HEK293 (cell line): ENCODE data around the gene CDH8.

Experiments
- CTCF ChIA-PET: fragments of 350-600 bp; formaldehyde crosslinking; extraction: SDS; loops from one replicate; lab custom pipeline; 2021; ENCODE audit warnings: antibody characterized with exemption; lab: Yijun Ruan, JAX
- POLR2A ChIA-PET: fragments of 300-600 bp; formaldehyde crosslinking; extraction: SDS; loops from one replicate; lab custom pipeline; 2020; ENCODE audit warnings: antibody characterized with exemption, inconsistent platforms; lab: Yijun Ruan, JAX
- H3K27ac ChIP-seq: fragments of 200-500 bp; sonication (Bioruptor generic); 2 replicates; pipeline ENCODE4 v1.5.1; 2014; ENCODE audit warnings: low read depth, low read length, control low read depth, inconsistent platforms; ENCODE audit errors: extremely low read depth
- H3K36me3 ChIP-seq, 2 experiments: fragments of 200-500 bp in 1 of 2; sonication (Bioruptor generic) in 1 of 2; 1 replicate in 1 of 2; 2 replicates in 1 of 2; pipeline ENCODE4 v1.5.1; 2014 to 2017; ENCODE audit warnings: inconsistent platforms in 2 of 2, low read length in 2 of 2; ENCODE audit not compliant: control insufficient read depth in 2 of 2, insufficient read depth in 1 of 2
- H3K4me1 ChIP-seq: fragments of 200-500 bp; sonication (Bioruptor generic); 2 replicates; pipeline ENCODE4 v1.5.1; 2014; ENCODE audit warnings: mild to moderate bottlenecking, low read length, inconsistent platforms; ENCODE audit not compliant: control insufficient read depth, insufficient read depth
- H3K4me3 ChIP-seq: 2 replicates; pipeline ENCODE4 v1.5.1; 2011; ENCODE audit warnings: low read depth, mild to moderate bottlenecking, control low read depth, low read length, moderate library complexity
- H3K9me3 ChIP-seq: fragments of 200-500 bp; sonication (Bioruptor generic); 2 replicates; pipeline ENCODE4 v1.5.1; 2014; ENCODE audit warnings: low read depth, low read length, inconsistent platforms; ENCODE audit not compliant: control insufficient read depth, insufficient read depth
- GLIS2 ChIP-seq: fragments of 450-650 bp; formaldehyde crosslinking; IDR thresholded peaks from 2 replicates; pipeline ENCODE4 v1.5.1; 2016; ENCODE audit warnings: missing biosample characterization, missing genetic modification characterization
- HOXC10 ChIP-seq: sonication (generic); formaldehyde crosslinking; IDR thresholded peaks from 2 replicates; pipeline ENCODE4 v1.8.1; 2023; ENCODE audit warnings: mild to moderate bottlenecking, missing genetic modification reagents
- KLF7 ChIP-seq: fragments of 450-650 bp; formaldehyde crosslinking; IDR thresholded peaks from 2 replicates; pipeline ENCODE4 v1.5.1; 2016; ENCODE audit warnings: missing biosample characterization, missing genetic modification characterization, borderline replicate concordance
- SCRT1 ChIP-seq: fragments of 450-650 bp; formaldehyde crosslinking; IDR thresholded peaks from 2 replicates; pipeline ENCODE4 v1.5.1; 2016; ENCODE audit warnings: missing biosample characterization, missing genetic modification characterization, borderline replicate concordance
- TCF7L2 ChIP-seq: IDR thresholded peaks from 2 replicates; pipeline ENCODE4 v1.6.1; 2011; ENCODE audit warnings: low read depth, mild to moderate bottlenecking, inconsistent platforms, low read length, moderate library complexity, borderline replicate concordance
- ZBTB7A ChIP-seq: fragments of 450-650 bp; formaldehyde crosslinking; IDR thresholded peaks from 2 replicates; pipeline ENCODE4 v1.5.1; 2016; ENCODE audit warnings: low read depth, missing biosample characterization, missing genetic modification characterization
- ZFP3 ChIP-seq: fragments of 450-650 bp; formaldehyde crosslinking; IDR thresholded peaks from 2 replicates; pipeline ENCODE4 v1.5.1; 2016; ENCODE audit warnings: low read depth, missing biosample characterization, missing genetic modification characterization
- ZNF211 ChIP-seq: fragments of 450-650 bp; formaldehyde crosslinking; IDR thresholded peaks from 2 replicates; pipeline ENCODE4 v1.5.1; 2016; ENCODE audit warnings: low read depth, missing biosample characterization, missing genetic modification characterization
- ZNF335 ChIP-seq: fragments of 450-650 bp; formaldehyde crosslinking; conservative IDR thresholded peaks from 2 replicates; pipeline ENCODE4 v1.5.1; 2016; ENCODE audit warnings: missing biosample characterization, missing genetic modification characterization
- ZNF585B ChIP-seq: fragments of 450-650 bp; formaldehyde crosslinking; IDR thresholded peaks from 2 replicates; pipeline ENCODE4 v1.5.1; 2016; ENCODE audit warnings: missing biosample characterization, missing genetic modification characterization
- ZNF600 ChIP-seq: fragments of 450-650 bp; formaldehyde crosslinking; IDR thresholded peaks from 2 replicates; pipeline ENCODE4 v1.5.1; 2016; ENCODE audit warnings: missing biosample characterization, missing genetic modification characterization
- ZNF664 ChIP-seq: fragments of 450-650 bp; formaldehyde crosslinking; IDR thresholded peaks from 2 replicates; pipeline ENCODE4 v1.5.1; 2016; ENCODE audit warnings: missing biosample characterization, missing genetic modification characterization
- ZNF747 ChIP-seq: fragments of 450-650 bp; formaldehyde crosslinking; IDR thresholded peaks from 2 replicates; pipeline ENCODE4 v1.5.1; 2016; ENCODE audit warnings: missing biosample characterization, missing genetic modification characterization
- ZNF792 ChIP-seq: fragments of 450-650 bp; formaldehyde crosslinking; IDR thresholded peaks from 2 replicates; pipeline ENCODE4 v1.5.1; 2016; ENCODE audit warnings: missing biosample characterization, missing genetic modification characterization
- TF ChIP-seq, protein P1 (sequence below): fragments of 450-650 bp; formaldehyde crosslinking; IDR thresholded peaks from 2 replicates; pipeline ENCODE4 v1.5.1; 2017; ENCODE audit warnings: missing biosample characterization, missing genetic modification characterization
- TF ChIP-seq, protein P2 (sequence below): fragments of 450-650 bp; formaldehyde crosslinking; IDR thresholded peaks from 2 replicates; pipeline ENCODE4; 2016; ENCODE audit warnings: missing biosample characterization, missing genetic modification characterization
- TF ChIP-seq, protein P3 (sequence below): fragments of 450-650 bp; formaldehyde crosslinking; IDR thresholded peaks from 2 replicates; pipeline ENCODE4 v1.5.1; 2016; ENCODE audit warnings: missing biosample characterization, missing genetic modification characterization
- TF ChIP-seq, protein P4 (sequence below): fragments of 450-650 bp; formaldehyde crosslinking; IDR thresholded peaks from 2 replicates; pipeline ENCODE4 v1.5.1; 2016; ENCODE audit warnings: missing biosample characterization, missing genetic modification characterization
- TF ChIP-seq, protein P5 (sequence below): sonication (generic); formaldehyde crosslinking; IDR thresholded peaks from 2 replicates; pipeline ENCODE4 v1.8.1; 2022; ENCODE audit warnings: mild to moderate bottlenecking, moderate library complexity, missing genetic modification reagents
- TF ChIP-seq, protein P6 (sequence below): fragments of 450-650 bp; formaldehyde crosslinking; IDR thresholded peaks from 2 replicates; pipeline ENCODE4 v1.5.1; 2017; ENCODE audit warnings: missing biosample characterization, missing genetic modification characterization

Gene CDH8

DNA sequence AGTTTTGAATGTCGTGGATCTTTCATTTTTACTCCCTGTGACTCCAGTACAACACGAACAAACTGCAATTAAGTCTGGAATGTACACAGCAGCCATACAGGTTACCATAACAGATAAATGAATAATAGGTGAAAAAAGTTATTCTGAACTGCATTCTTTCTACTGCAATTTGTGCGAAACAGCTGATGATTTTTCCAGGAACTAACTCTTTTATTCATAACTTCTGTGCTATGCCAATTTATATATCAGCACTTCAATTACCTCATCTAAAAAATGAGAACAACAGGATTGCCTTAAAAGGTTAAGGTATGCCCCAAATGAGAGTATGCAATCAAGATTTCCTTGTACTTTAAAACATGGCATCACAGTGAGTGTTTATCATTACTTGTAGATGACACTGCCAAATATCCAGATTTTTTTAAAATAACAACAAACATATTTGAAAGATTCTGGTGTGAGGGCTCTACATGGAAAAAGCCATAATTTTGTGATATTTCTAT is 238.9 kb downstream of the CDH8 start:
- TF ChIP-seq ZNF747 (tag by site-specific recombination) (no peak), GLIS2 (tag by site-specific recombination) (no peak)
- TF ChIP-seq, protein P1, sequence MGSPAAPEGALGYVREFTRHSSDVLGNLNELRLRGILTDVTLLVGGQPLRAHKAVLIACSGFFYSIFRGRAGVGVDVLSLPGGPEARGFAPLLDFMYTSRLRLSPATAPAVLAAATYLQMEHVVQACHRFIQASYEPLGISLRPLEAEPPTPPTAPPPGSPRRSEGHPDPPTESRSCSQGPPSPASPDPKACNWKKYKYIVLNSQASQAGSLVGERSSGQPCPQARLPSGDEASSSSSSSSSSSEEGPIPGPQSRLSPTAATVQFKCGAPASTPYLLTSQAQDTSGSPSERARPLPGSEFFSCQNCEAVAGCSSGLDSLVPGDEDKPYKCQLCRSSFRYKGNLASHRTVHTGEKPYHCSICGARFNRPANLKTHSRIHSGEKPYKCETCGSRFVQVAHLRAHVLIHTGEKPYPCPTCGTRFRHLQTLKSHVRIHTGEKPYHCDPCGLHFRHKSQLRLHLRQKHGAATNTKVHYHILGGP (tag by site-specific recombination) = no peak
- TF ChIP-seq, protein P2, sequence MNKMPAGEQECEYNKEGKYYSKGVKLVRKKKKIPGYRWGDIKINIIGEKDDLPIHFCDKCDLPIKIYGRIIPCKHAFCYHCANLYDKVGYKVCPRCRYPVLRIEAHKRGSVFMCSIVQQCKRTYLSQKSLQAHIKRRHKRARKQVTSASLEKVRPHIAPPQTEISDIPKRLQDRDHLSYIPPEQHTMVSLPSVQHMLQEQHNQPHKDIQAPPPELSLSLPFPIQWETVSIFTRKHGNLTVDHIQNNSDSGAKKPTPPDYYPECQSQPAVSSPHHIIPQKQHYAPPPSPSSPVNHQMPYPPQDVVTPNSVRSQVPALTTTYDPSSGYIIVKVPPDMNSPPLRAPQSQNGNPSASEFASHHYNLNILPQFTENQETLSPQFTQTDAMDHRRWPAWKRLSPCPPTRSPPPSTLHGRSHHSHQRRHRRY (tag by site-specific recombination) = no peak
- no peaks in the 10 kb centered on the region for H3K36me3 ChIP-seq
- H3K4me3 ChIP-seq = no peak overlapping the region
- H3K4me1 ChIP-seq = no peaks in the 10 kb centered on the region
- no peaks in the 10 kb centered on the region for H3K9me3 ChIP-seq
- POLR2A ChIA-PET = no interaction called here
- no peak overlapping the region for H3K27ac ChIP-seq
- CTCF ChIA-PET = no interaction called here

DNA sequence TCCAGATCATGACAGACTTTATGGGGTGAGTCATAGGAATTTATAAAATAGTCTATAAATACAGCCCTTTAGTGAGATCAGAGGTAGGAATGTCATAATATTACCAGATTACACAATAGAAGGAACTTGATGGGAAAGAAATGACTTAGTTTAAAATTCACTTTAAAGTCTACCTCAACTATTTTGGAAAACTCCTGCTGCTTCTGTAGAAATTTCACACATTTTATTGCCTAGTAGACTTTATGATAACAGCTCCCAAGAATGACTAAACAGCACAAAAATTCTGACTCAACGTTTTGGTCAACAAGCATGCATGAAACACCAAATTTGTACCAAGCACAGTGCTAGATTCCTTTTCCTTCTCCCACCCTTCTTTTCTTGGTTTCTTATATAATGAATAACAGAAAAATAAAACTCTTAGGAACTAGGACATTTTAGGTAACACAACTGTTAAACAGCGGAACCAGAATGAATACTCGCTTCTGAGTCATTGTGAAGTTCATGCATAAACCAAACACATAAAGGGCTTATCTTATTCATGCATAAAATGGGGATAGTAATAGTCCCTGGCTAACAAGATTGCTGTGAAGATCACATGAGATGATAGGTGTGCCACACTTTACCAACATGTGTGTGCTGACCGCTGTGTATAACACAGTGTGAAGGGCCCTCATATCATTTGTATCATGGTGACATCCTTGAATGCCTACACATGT is 243.9 kb downstream of the CDH8 start:
- CTCF ChIA-PET = no interaction called here
- Histone ChIP-seq H3K36me3 (no peaks in the 10 kb centered on the region), H3K4me1 (no peaks in the 10 kb centered on the region)
- TF ChIP-seq, protein P3, sequence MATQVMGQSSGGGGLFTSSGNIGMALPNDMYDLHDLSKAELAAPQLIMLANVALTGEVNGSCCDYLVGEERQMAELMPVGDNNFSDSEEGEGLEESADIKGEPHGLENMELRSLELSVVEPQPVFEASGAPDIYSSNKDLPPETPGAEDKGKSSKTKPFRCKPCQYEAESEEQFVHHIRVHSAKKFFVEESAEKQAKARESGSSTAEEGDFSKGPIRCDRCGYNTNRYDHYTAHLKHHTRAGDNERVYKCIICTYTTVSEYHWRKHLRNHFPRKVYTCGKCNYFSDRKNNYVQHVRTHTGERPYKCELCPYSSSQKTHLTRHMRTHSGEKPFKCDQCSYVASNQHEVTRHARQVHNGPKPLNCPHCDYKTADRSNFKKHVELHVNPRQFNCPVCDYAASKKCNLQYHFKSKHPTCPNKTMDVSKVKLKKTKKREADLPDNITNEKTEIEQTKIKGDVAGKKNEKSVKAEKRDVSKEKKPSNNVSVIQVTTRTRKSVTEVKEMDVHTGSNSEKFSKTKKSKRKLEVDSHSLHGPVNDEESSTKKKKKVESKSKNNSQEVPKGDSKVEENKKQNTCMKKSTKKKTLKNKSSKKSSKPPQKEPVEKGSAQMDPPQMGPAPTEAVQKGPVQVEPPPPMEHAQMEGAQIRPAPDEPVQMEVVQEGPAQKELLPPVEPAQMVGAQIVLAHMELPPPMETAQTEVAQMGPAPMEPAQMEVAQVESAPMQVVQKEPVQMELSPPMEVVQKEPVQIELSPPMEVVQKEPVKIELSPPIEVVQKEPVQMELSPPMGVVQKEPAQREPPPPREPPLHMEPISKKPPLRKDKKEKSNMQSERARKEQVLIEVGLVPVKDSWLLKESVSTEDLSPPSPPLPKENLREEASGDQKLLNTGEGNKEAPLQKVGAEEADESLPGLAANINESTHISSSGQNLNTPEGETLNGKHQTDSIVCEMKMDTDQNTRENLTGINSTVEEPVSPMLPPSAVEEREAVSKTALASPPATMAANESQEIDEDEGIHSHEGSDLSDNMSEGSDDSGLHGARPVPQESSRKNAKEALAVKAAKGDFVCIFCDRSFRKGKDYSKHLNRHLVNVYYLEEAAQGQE = no peak
- no peak for TF ChIP-seq TCF7L2
- no peak for TF ChIP-seq SCRT1 (tag by site-specific recombination)
- TF ChIP-seq ZNF211 = no peak
- TF ChIP-seq ZFP3 (tag by site-specific recombination) = no peak
- no peak for TF ChIP-seq ZNF335 (tag by site-specific recombination)
- TF ChIP-seq, protein P4, sequence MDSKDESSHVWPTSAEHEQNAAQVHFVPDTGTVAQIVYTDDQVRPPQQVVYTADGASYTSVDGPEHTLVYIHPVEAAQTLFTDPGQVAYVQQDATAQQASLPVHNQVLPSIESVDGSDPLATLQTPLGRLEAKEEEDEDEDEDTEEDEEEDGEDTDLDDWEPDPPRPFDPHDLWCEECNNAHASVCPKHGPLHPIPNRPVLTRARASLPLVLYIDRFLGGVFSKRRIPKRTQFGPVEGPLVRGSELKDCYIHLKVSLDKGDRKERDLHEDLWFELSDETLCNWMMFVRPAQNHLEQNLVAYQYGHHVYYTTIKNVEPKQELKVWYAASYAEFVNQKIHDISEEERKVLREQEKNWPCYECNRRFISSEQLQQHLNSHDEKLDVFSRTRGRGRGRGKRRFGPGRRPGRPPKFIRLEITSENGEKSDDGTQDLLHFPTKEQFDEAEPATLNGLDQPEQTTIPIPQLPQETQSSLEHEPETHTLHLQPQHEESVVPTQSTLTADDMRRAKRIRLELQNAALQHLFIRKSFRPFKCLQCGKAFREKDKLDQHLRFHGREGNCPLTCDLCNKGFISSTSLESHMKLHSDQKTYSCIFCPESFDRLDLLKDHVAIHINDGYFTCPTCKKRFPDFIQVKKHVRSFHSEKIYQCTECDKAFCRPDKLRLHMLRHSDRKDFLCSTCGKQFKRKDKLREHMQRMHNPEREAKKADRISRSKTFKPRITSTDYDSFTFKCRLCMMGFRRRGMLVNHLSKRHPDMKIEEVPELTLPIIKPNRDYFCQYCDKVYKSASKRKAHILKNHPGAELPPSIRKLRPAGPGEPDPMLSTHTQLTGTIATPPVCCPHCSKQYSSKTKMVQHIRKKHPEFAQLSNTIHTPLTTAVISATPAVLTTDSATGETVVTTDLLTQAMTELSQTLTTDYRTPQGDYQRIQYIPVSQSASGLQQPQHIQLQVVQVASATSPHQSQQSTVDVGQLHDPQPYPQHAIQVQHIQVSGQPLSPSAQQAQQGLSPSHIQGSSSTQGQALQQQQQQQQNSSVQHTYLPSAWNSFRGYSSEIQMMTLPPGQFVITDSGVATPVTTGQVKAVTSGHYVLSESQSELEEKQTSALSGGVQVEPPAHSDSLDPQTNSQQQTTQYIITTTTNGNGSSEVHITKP (tag by site-specific recombination) = no peak
- TF ChIP-seq ZNF600 (tag by site-specific recombination) = no peak
- TF ChIP-seq HOXC10 (CRISPR knock-in tag) = no peak
- TF ChIP-seq ZNF585B (tag by site-specific recombination) = no peak
- TF ChIP-seq, protein P5, sequence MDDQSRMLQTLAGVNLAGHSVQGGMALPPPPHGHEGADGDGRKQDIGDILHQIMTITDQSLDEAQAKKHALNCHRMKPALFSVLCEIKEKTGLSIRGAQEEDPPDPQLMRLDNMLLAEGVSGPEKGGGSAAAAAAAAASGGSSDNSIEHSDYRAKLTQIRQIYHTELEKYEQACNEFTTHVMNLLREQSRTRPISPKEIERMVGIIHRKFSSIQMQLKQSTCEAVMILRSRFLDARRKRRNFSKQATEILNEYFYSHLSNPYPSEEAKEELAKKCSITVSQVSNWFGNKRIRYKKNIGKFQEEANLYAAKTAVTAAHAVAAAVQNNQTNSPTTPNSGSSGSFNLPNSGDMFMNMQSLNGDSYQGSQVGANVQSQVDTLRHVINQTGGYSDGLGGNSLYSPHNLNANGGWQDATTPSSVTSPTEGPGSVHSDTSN (CRISPR knock-in tag) = no peak
- no peak for TF ChIP-seq ZNF664 (tag by site-specific recombination)
- TF ChIP-seq, protein P6, sequence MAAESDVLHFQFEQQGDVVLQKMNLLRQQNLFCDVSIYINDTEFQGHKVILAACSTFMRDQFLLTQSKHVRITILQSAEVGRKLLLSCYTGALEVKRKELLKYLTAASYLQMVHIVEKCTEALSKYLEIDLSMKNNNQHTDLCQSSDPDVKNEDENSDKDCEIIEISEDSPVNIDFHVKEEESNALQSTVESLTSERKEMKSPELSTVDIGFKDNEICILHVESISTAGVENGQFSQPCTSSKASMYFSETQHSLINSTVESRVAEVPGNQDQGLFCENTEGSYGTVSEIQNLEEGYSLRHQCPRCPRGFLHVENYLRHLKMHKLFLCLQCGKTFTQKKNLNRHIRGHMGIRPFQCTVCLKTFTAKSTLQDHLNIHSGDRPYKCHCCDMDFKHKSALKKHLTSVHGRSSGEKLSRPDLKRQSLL (tag by site-specific recombination) = no peak
- no peak for TF ChIP-seq ZNF792 (tag by site-specific recombination)
- no peak for TF ChIP-seq ZBTB7A (tag by site-specific recombination)
- TF ChIP-seq KLF7 (tag by site-specific recombination) = no peak
- TF ChIP-seq, all 188 proteins: peak for 0
- no peak overlapping the region for H3K4me3 ChIP-seq
- POLR2A ChIA-PET = no interaction called here
- no peak overlapping the region for H3K27ac ChIP-seq
- H3K9me3 ChIP-seq = no peaks in the 10 kb centered on the region
